AML-193 (cell line): ENCODE data around the gene GLRX3.
"Not testable (repeated sequence)": the region's sequence is repeated elsewhere in the genome, so short reads cannot be mapped to it uniquely, and the experiment has no call there.

ENCODE experiments used
- DNase-seq, 2 experiments: peaks; one replicate each; lab custom pipeline; 2025; lab: John Stamatoyannopoulos, UW

The GLRX3 gene

GRCh38 chr10:130189608-130190054 lies 53.4 kb downstream of the GLRX3 start:
- DNase-seq, result no peak

- DNase-seq, result peak; percentile 5 to 37
Measured at GRCh38 chr10:130190055-130190736, 54.0 kb downstream of the GLRX3 start.

DNA sequence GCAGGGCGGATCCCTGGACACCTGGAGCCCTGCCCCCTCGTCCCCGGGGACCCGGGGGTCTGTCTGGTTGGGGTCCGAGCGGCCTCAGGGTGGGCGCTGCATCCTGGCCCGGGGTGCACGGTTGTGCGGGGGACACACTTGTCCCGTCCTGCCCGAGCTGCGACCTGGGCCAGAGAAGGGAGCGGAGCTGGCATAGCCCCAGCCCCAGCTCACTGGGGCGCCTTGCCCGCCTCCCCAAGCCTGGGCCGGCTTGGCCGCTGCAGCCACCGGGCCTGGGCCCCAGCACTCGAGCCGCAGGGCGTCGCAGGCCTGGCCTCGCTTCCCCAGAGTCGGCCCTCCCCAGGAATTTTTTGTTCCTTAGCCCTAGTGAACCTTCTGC lies 54.5 kb downstream of the GLRX3 start:
- DNase-seq, result no peak

- no peak for DNase-seq
Measured at GRCh38 chr10:130191380-130191779, 55.2 kb downstream of the GLRX3 start.

- DNase-seq, result no peak
Measured at GRCh38 chr10:130192276-130192848, 56.2 kb downstream of the GLRX3 start.

GRCh38 chr10:130193033-130193432 lies 56.8 kb downstream of the GLRX3 start:
- no peak for DNase-seq

GRCh38 chr10:130193493-130194193 lies 57.5 kb downstream of the GLRX3 start:
- no peak for DNase-seq

- DNase-seq, result no peak
Measured at GRCh38 chr10:130194194-130194990, 58.2 kb downstream of the GLRX3 start.

GRCh38 chr10:130194991-130195645 lies 58.9 kb downstream of the GLRX3 start:
- no peak for DNase-seq

DNA sequence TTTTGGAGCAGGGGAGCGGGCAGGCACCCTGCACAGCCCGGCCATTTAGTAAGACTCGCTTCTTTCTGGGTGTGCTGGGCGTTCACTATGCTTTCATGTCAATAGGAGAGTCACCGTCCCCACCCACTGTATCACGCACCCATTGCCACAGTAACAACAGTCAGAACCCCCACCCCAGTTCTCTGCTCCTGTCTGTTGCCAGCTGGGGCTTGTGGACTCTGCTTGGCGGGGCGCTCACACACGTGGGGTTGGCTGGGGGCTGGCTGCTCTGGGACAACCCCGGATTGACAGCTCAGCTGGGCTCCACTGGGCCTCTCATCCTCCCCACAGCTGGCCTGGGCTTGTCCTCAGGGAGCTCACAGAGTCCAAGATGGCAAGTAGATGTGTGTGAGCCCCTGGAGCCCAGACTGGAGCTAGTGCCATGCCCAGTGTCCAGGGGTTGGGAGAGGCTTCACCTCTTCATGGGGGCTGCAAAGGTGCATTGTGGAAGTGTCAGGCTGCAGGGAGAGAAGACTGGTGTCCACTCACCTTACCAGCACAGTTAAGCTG lies 59.6 kb downstream of the GLRX3 start:
- no peak for DNase-seq

- no peak for DNase-seq
Measured at GRCh38 chr10:130196511-130197487, 60.6 kb downstream of the GLRX3 start.

DNA sequence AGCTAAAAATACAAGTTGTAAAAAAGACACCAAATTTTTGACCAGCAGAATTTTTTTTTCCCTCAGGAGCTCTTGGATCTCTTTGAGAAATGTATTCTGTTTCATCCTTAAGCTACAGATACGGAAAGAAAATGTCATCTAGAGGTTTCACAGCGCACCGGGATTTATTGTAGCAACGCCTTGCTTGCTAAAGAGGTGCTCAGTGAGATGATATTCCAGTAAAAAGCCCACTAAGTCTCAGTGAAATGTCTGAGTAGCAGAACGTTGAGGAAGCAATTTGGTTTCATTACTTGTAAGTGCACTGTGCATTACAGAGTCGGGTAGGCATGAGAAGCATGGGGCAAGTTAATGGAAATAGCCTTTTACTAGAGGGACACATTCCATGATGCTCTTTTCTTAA lies 62.5 kb downstream of the GLRX3 start:
- DNase-seq, result no peak

GRCh38 chr10:130200179-130201042 lies 64.2 kb downstream of the GLRX3 start:
- no peak for DNase-seq

GRCh38 chr10:130201043-130201380 lies 64.8 kb downstream of the GLRX3 start:
- DNase-seq, result no peak

DNA sequence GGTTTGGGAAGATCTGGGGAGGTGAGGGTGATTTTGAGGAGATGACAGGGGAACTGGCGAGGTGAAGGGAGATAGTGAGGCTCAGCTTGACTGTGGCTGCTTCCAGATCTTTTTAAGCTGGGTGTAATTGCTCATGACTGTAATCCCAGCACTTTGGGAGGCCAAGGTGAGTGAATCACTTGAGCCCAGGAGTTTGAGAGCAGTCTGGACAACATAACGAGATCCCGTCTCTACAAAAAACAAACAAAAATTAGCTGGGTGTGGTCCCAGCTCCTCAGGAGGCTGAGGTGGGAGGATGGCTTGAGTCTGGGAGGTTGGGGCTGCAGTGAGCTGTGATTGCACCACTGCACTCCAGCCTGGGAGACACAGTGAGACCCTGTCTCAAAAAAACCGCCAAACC lies 66.0 kb downstream of the GLRX3 start:
- DNase-seq, result not testable (repeated sequence)

- DNase-seq, result no peak
Measured at GRCh38 chr10:130202984-130203621, 66.9 kb downstream of the GLRX3 start.

GRCh38 chr10:130203626-130204025 lies 67.4 kb downstream of the GLRX3 start:
- DNase-seq, result no peak

- DNase-seq, result no peak
Measured at GRCh38 chr10:130206216-130206737, 70.1 kb downstream of the GLRX3 start.

DNA sequence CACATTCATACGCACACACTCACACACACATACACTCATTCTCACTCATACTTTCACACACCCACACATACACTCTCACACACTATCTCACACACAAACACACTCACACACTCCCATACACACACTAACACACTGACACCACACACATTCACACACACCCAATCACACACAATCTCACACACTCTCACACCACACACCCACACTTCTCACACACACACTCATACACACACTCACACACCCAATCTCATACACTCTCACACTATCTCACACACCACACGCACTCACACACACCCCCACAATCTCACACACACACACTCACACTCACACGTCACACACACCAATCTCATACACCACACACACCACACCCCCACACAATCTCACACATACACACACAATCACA lies 71.0 kb downstream of the GLRX3 start:
- DNase-seq, result no peak
